AG04450 (cell line): ENCODE data around the gene BTBD9. TPM values are rescaled to one million over a fixed set of nuclear protein-coding genes. Genes with fewer than 3 reads are reported as not detected.

Source experiments
- CTCF ChIA-PET: fragments of 300-600, 350-600 bp; formaldehyde crosslinking; extraction: SDS; loops from one replicate; lab custom pipeline; 2022; ENCODE audit warnings: antibody characterized with exemption, inconsistent platforms; lab: Charles Lee
- POLR2A ChIA-PET: fragments of 350-600 bp; formaldehyde crosslinking; extraction: SDS; loops from one replicate; lab custom pipeline; 2021; ENCODE audit warnings: antibody characterized with exemption, inconsistent platforms; lab: Yijun Ruan, JAX
- DNase-seq: peaks from one replicate; pipeline ENCODE4 v3.0.0-alpha.2; 2011; ENCODE audit warnings: low read depth, low spot score
- H3K27ac ChIP-seq: one replicate; pipeline ENCODE4 v1.5.1; 2012; ENCODE audit warnings: low read depth, low read length, control low read depth
- H3K27me3 ChIP-seq: one replicate; pipeline ENCODE4 v1.6.0; 2012; ENCODE audit warnings: low read length; ENCODE audit not compliant: control insufficient read depth, insufficient read depth
- H3K4me3 ChIP-seq: 2 replicates; pipeline ENCODE4 v1.5.1; 2011; ENCODE audit warnings: mild to moderate bottlenecking, low read depth, low read length, control low read depth
- H3K9me3 ChIP-seq: 2 replicates; pipeline ENCODE4 v1.5.1; 2012; ENCODE audit warnings: low read length; ENCODE audit not compliant: control insufficient read depth, insufficient read depth
- CTCF ChIP-seq: IDR thresholded peaks from 2 replicates; pipeline ENCODE4 v1.5.1; 2011; ENCODE audit warnings: low read depth, low read length, control low read depth, inconsistent platforms
- polyA plus RNA-seq: library from polyadenylated mRNA; depleted of rRNA; stranded (reverse); fragments of >200 nt; gene quantifications from 2 replicates; pipeline ENCODE4 v1.2.3, GENCODE V29; 2011

Gene BTBD9
- polyA plus RNA-seq, 1 experiment, result 7.2 TPM

GRCh38 chr6:38354037-38354381, 285.7 kb downstream of the BTBD9 start:
- Histone ChIP-seq H3K9me3 (no peaks in the 10 kb centered on the region), H3K27me3 (no peaks in the 10 kb centered on the region), H3K27ac (no peak overlapping the region), H3K4me3 (no peak overlapping the region)
- CTCF ChIA-PET, result interaction anchor here (1.0 to 1.6 kb wide), 2 partner anchors 16 to 649 kb away, joined by 3 read pairs; no protein-coding TSS in a partner anchor
- DNase-seq, result no peak
- POLR2A ChIA-PET, result no interaction called here
- no peak for TF ChIP-seq CTCF

DNA sequence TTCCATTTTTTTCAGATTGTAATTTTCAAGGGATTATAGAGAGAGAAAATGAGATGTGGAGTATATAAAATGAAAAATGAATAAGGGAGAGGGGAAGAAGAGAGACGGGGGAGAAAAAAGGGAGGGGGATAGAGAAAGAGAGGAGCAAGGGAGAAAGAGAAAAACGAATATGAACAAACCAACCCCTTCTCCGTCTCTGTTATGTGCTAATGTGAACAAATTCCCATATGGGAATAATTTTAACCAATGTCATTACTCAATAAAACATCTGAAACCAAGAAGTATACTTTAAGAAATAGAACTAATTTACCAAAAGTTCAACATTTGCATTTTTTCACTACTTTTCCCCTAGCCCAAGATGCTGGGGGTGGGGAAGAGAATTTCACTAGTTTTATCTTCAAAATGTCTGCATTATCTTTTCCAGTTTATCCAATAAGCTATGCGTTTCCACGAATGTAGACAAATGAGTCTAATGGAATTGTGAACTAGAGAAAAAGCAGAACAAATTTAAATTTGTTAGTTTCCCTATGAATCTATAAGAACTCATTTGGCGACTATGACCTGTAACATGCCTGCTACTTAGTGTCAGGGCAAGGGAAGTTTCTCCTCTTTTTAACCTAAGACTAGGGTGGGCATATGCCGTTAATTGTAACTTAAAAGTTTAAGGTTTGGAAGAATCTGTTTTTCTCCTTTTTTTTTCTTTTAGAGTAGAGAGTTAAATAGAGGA, 286.3 kb downstream of the BTBD9 start:
- no peak overlapping the region for H3K27ac ChIP-seq
- no peak overlapping the region for H3K4me3 ChIP-seq
- no peak for DNase-seq
- H3K27me3 ChIP-seq, result no peaks in the 10 kb centered on the region
- ChIA-PET CTCF (interaction anchor here (1.0 to 1.6 kb wide), 2 partner anchors 15 to 648 kb away, joined by 3 read pairs; no protein-coding TSS in a partner anchor), POLR2A (no interaction called here)
- H3K9me3 ChIP-seq, result no peaks in the 10 kb centered on the region
- no peak for TF ChIP-seq CTCF

DNA sequence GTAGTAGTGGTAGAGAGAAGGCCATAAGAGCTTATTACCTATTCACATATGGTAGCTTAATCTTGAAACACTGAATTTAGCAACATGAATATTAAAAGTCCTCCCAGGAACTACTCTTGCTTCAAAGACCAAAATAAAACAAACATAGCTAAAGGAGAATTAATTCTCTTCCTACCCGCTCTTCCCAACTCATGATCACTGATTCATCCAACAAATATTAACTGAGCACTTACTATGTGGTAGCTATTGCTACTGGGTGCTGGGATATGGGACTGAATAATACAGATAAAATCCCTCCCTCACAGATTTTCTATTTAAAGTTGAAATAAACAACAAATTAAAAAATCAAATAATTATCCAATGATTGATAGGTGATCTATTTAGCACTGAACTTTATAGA, 287.1 kb downstream of the BTBD9 start:
- ChIA-PET CTCF (interaction anchor here (0.7 kb wide), 1 partner anchor 14 kb away, joined by 4 read pairs; no protein-coding TSS in a partner anchor), POLR2A (no interaction called here)
- no peak for TF ChIP-seq CTCF
- H3K27me3 ChIP-seq, result no peaks in the 10 kb centered on the region
- H3K4me3 ChIP-seq, result no peak overlapping the region
- H3K27ac ChIP-seq, result no peak overlapping the region
- H3K9me3 ChIP-seq, result no peaks in the 10 kb centered on the region
- DNase-seq, result no peak

DNA sequence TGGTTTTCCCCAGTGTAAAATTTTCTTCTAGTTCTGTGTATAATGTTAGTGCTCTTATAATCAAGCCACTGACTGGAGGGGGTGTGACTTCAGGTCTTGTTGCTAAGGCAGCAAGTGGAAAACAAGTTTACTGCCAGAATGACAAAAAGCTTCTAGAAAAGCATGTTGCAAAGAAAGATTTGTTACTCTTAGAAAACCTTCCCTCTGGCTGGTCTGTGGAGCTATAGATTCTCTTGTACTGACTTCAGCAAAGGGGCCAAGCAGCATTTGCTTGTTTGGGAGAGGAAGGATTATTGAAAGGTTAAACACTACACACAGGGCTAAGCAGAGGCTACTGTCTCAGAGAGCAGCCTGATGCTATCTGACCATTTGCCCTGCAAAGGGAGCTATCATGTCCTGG, 288.8 kb downstream of the BTBD9 start:
- H3K4me3 ChIP-seq, result no peak overlapping the region
- H3K27ac ChIP-seq, result peak overlapping the region; percentile 49
- ChIA-PET POLR2A (interaction anchor here (1.1 kb wide), 1 partner anchor 128 kb away, joined by 3 read pairs; no protein-coding TSS in a partner anchor), CTCF (interaction anchor here (0.6 kb wide), 1 partner anchor 567 kb away, joined by 5 read pairs; no protein-coding TSS in a partner anchor)
- DNase-seq, result peak; percentile 47
- no peak for TF ChIP-seq CTCF
- H3K27me3 ChIP-seq, result no peaks in the 10 kb centered on the region
- no peaks in the 10 kb centered on the region for H3K9me3 ChIP-seq

GRCh38 chr6:38350220-38350619, 289.5 kb downstream of the BTBD9 start:
- Histone ChIP-seq H3K27ac (peak overlapping the region; percentile 68), H3K27me3 (no peaks in the 10 kb centered on the region), H3K9me3 (no peaks in the 10 kb centered on the region), H3K4me3 (no peak overlapping the region)
- DNase-seq, result no peak
- TF ChIP-seq CTCF, result no peak
- ChIA-PET CTCF (interaction anchor here (1.0 kb wide), 1 partner anchor 12 kb away, joined by 3 read pairs; no protein-coding TSS in a partner anchor), POLR2A (interaction anchor here (1.1 kb wide), 1 partner anchor 128 kb away, joined by 3 read pairs; no protein-coding TSS in a partner anchor)
